Central memory CD8-positive, alpha-beta T cell (primary cell): ENCODE results near the gene KRT7.

Source experiments
- ATAC-seq: fragments of 150-1000 bp; cut with Tn5 transposase; replicated peaks from 2 replicates; pipeline ENCODE4 v1.10.0; 2022; ENCODE audit warnings: mild to moderate bottlenecking, moderate FRiP score, moderate number of reproducible peaks; ENCODE audit not compliant: poor library complexity, severe bottlenecking; ENCODE audit errors: extremely low read depth
- DNase-seq, 2 donors: peaks; one replicate each; pipeline ENCODE4 v3.0.0; 2021; ENCODE audit warnings: low spot score in 2 of 2
- H3K27ac Mint-ChIP-seq: one replicate; pipeline ENCODE4 v1.8.0; 2022; ENCODE audit warnings: low read depth, mild to moderate bottlenecking, moderate library complexity, mixed read lengths
- H3K27me3 Mint-ChIP-seq: one replicate; pipeline ENCODE4 v1.8.0; 2022; ENCODE audit warnings: mixed read lengths
- H3K36me3 Mint-ChIP-seq: one replicate; pipeline ENCODE4 v1.8.0; 2022; ENCODE audit warnings: mild to moderate bottlenecking, moderate library complexity, mixed read lengths; ENCODE audit not compliant: insufficient read depth
- H3K4me1 Mint-ChIP-seq: one replicate; pipeline ENCODE4 v1.8.0; 2022; ENCODE audit warnings: mixed read lengths
- H3K4me3 Mint-ChIP-seq: one replicate; pipeline ENCODE4 v1.8.0; 2022; ENCODE audit warnings: mild to moderate bottlenecking, moderate library complexity, mixed read lengths
- H3K9me3 Mint-ChIP-seq: one replicate; pipeline ENCODE4 v1.8.0; 2022; ENCODE audit warnings: mixed read lengths

The KRT7 gene

GRCh38 chr12:52210186-52210924 lies 22.7 kb upstream of the KRT7 start:
- Mint-ChIP-seq H3K4me3 (no peak overlapping the region), H3K27ac (no peak overlapping the region), H3K9me3 (no peaks in the 10 kb centered on the region), H3K36me3 (no peaks in the 10 kb centered on the region), H3K27me3 (peaks cover 60% of the 10 kb centered on the region), H3K4me1 (no peaks in the 10 kb centered on the region)
- ATAC-seq, result no peak
- no peak for DNase-seq

GRCh38 chr12:52210925-52211650 lies 22.0 kb upstream of the KRT7 start:
- Mint-ChIP-seq H3K27ac (peak overlapping the region; percentile 9), H3K9me3 (no peaks in the 10 kb centered on the region), H3K36me3 (no peaks in the 10 kb centered on the region), H3K4me1 (no peaks in the 10 kb centered on the region), H3K27me3 (peaks cover 59% of the 10 kb centered on the region), H3K4me3 (no peak overlapping the region)
- ATAC-seq, result no peak
- no peak for DNase-seq

- Mint-ChIP-seq H3K27me3 (peaks cover 51% of the 10 kb centered on the region), H3K4me1 (no peaks in the 10 kb centered on the region), H3K27ac (no peak overlapping the region), H3K4me3 (no peak overlapping the region), H3K36me3 (no peaks in the 10 kb centered on the region), H3K9me3 (no peaks in the 10 kb centered on the region)
- no peak for DNase-seq
- ATAC-seq, result no peak
These were observed 21.1 kb upstream of the KRT7 start for GRCh38 chr12:52211716-52212585.

GRCh38 chr12:52212701-52213563 lies 20.1 kb upstream of the KRT7 start:
- Mint-ChIP-seq H3K4me1 (no peaks in the 10 kb centered on the region), H3K36me3 (no peaks in the 10 kb centered on the region), H3K27me3 (peaks cover 41% of the 10 kb centered on the region), H3K27ac (no peak overlapping the region), H3K4me3 (no peak overlapping the region), H3K9me3 (no peaks in the 10 kb centered on the region)
- no peak for ATAC-seq
- DNase-seq, result no peak

GRCh38 chr12:52213564-52214420 lies 19.3 kb upstream of the KRT7 start:
- Mint-ChIP-seq H3K4me1 (no peaks in the 10 kb centered on the region), H3K4me3 (no peak overlapping the region), H3K27me3 (peaks cover 32% of the 10 kb centered on the region), H3K9me3 (no peaks in the 10 kb centered on the region), H3K27ac (no peak overlapping the region), H3K36me3 (no peaks in the 10 kb centered on the region)
- ATAC-seq (no peak), DNase-seq (peak; percentile 16 to 37)

- Mint-ChIP-seq H3K27ac (no peak overlapping the region), H3K4me1 (no peaks in the 10 kb centered on the region), H3K36me3 (no peaks in the 10 kb centered on the region), H3K4me3 (no peak overlapping the region), H3K9me3 (no peaks in the 10 kb centered on the region), H3K27me3 (peaks cover 29% of the 10 kb centered on the region)
- ATAC-seq, result no peak
- DNase-seq, result no peak
These were observed 18.6 kb upstream of the KRT7 start for GRCh38 chr12:52214421-52214802.

GRCh38 chr12:52215587-52216031 lies 17.4 kb upstream of the KRT7 start:
- H3K27ac Mint-ChIP-seq, result no peak overlapping the region
- ATAC-seq (no peak), DNase-seq (no peak)
- H3K27me3 Mint-ChIP-seq, result peaks cover 41% of the 10 kb centered on the region
- H3K4me3 Mint-ChIP-seq, result no peak overlapping the region
- H3K36me3 Mint-ChIP-seq, result no peaks in the 10 kb centered on the region
- H3K9me3 Mint-ChIP-seq, result no peaks in the 10 kb centered on the region
- no peaks in the 10 kb centered on the region for H3K4me1 Mint-ChIP-seq

GRCh38 chr12:52216100-52216499 lies 16.9 kb upstream of the KRT7 start:
- ATAC-seq, result no peak
- H3K4me3 Mint-ChIP-seq, result no peak overlapping the region

GRCh38 chr12:52216807-52217206 lies 16.2 kb upstream of the KRT7 start:
- H3K27me3 Mint-ChIP-seq, result peaks cover 53% of the 10 kb centered on the region
- no peak overlapping the region for H3K27ac Mint-ChIP-seq
- DNase-seq, result no peak
- ATAC-seq, result no peak
- H3K9me3 Mint-ChIP-seq, result no peaks in the 10 kb centered on the region
- H3K4me3 Mint-ChIP-seq, result no peak overlapping the region
- H3K4me1 Mint-ChIP-seq, result no peaks in the 10 kb centered on the region
- H3K36me3 Mint-ChIP-seq, result no peaks in the 10 kb centered on the region

More at GRCh38 chr12:52216100-52216499, 16.9 kb upstream of the KRT7 start:
- H3K27me3 Mint-ChIP-seq, result peaks cover 46% of the 10 kb centered on the region
- no peaks in the 10 kb centered on the region for H3K36me3 Mint-ChIP-seq
- no peak for DNase-seq
- H3K4me1 Mint-ChIP-seq, result no peaks in the 10 kb centered on the region
- H3K9me3 Mint-ChIP-seq, result no peaks in the 10 kb centered on the region
- H3K27ac Mint-ChIP-seq, result no peak overlapping the region

- H3K4me1 Mint-ChIP-seq, result no peaks in the 10 kb centered on the region
- H3K36me3 Mint-ChIP-seq, result no peaks in the 10 kb centered on the region
- DNase-seq (no peak), ATAC-seq (no peak)
- H3K27me3 Mint-ChIP-seq, result peaks cover 57% of the 10 kb centered on the region
- no peak overlapping the region for H3K27ac Mint-ChIP-seq
- no peaks in the 10 kb centered on the region for H3K9me3 Mint-ChIP-seq
- no peak overlapping the region for H3K4me3 Mint-ChIP-seq
These were observed 15.8 kb upstream of the KRT7 start for GRCh38 chr12:52217223-52217622.

GRCh38 chr12:52218001-52218400 lies 15.0 kb upstream of the KRT7 start:
- Mint-ChIP-seq H3K27me3 (peaks cover 62% of the 10 kb centered on the region), H3K4me1 (no peaks in the 10 kb centered on the region), H3K9me3 (no peaks in the 10 kb centered on the region), H3K36me3 (no peaks in the 10 kb centered on the region), H3K4me3 (no peak overlapping the region), H3K27ac (no peak overlapping the region)
- ATAC-seq (no peak), DNase-seq (no peak)
